Liver (tissue), 9 donors: ENCODE measurements around the gene CYB5D1. TPM values are rescaled to one million over a fixed set of nuclear protein-coding genes. Genes with fewer than 3 reads are reported as not detected.

Experiments
- DNase-seq: peaks from one replicate; pipeline ENCODE4 v3.0.0-alpha.2; 2017; ENCODE audit warnings: low spot score
- H3K27ac ChIP-seq, 2 donors: one replicate each; pipeline ENCODE4 v1.7.0; 2013; ENCODE audit warnings: inconsistent platforms in 2 of 2, low read length in 2 of 2, control low read depth in 1 of 2, low read depth in 1 of 2, mild to moderate bottlenecking in 1 of 2
- H3K27me3 ChIP-seq, 4 donors: one replicate each; pipeline versions ENCODE4 v1.6.1 to v1.7.0; 2013; ENCODE audit warnings: low read length in 3 of 4, inconsistent platforms in 1 of 4, mild to moderate bottlenecking in 1 of 4, moderate library complexity in 1 of 4; ENCODE audit not compliant: control insufficient read depth in 4 of 4, insufficient read depth in 4 of 4
- H3K36me3 ChIP-seq, 4 donors: one replicate each; pipeline versions ENCODE4 v1.6.1 to v1.7.0; 2013; ENCODE audit warnings: low read length in 3 of 4, mild to moderate bottlenecking in 3 of 4, low read depth in 1 of 4, moderate library complexity in 1 of 4; ENCODE audit not compliant: control insufficient read depth in 4 of 4, insufficient read depth in 3 of 4
- H3K4me1 ChIP-seq, 4 donors: one replicate each; pipeline versions ENCODE4 v1.6.1 to v1.7.0; 2013; ENCODE audit warnings: low read length in 3 of 4, mild to moderate bottlenecking in 3 of 4, moderate library complexity in 1 of 4; ENCODE audit not compliant: control insufficient read depth in 4 of 4, insufficient read depth in 4 of 4
- H3K4me3 ChIP-seq, 3 donors: one replicate each; pipeline versions ENCODE4 v1.6.1 to v1.7.0; 2013; ENCODE audit warnings: low read length in 3 of 3, control low read depth in 1 of 3, low read depth in 1 of 3, mild to moderate bottlenecking in 1 of 3
- H3K9ac ChIP-seq, 2 donors: one replicate each; pipeline ENCODE4 v1.7.0; 2013; ENCODE audit warnings: low read length in 2 of 2, mild to moderate bottlenecking in 2 of 2, moderate library complexity in 2 of 2, control low read depth in 1 of 2, low read depth in 1 of 2
- H3K9me3 ChIP-seq, 4 donors: one replicate each; pipeline versions ENCODE4 v1.6.1 to v1.7.0; 2013; ENCODE audit warnings: low read length in 3 of 4; ENCODE audit not compliant: control insufficient read depth in 4 of 4
- EGR1 ChIP-seq, 2 donors: IDR thresholded peaks; 2 replicates each; pipeline ENCODE4 v1.6.1; 2016 to 2018; ENCODE audit warnings: antibody characterized with exemption in 2 of 2, low read depth in 2 of 2
- FOXA1 ChIP-seq: IDR thresholded peaks from 2 replicates; pipeline ENCODE4 v1.6.1; 2016; ENCODE audit warnings: antibody characterized with exemption
- FOXA2 ChIP-seq: IDR thresholded peaks from 2 replicates; pipeline ENCODE4 v1.6.1; 2016; ENCODE audit warnings: antibody characterized with exemption
- GABPA ChIP-seq, 2 donors: IDR thresholded peaks in 1 of 2; conservative IDR thresholded peaks in 1 of 2; 2 replicates each; pipeline ENCODE4 v1.6.1; 2016; ENCODE audit warnings: antibody characterized with exemption in 2 of 2, mild to moderate bottlenecking in 1 of 2, moderate library complexity in 1 of 2
- HNF4A ChIP-seq, 2 donors: conservative IDR thresholded peaks; 2 replicates each; pipeline ENCODE4 v1.6.1; 2016; ENCODE audit warnings: antibody characterized with exemption in 2 of 2, mild to moderate bottlenecking in 2 of 2
- HNF4G ChIP-seq: IDR thresholded peaks from 2 replicates; pipeline ENCODE4 v1.6.1; 2016; ENCODE audit warnings: antibody characterized with exemption
- JUND ChIP-seq, 2 donors: IDR thresholded peaks; 2 replicates each; pipeline ENCODE4 v1.6.1; 2016; ENCODE audit warnings: antibody characterized with exemption in 2 of 2
- NR2F2 ChIP-seq: IDR thresholded peaks from 2 replicates; pipeline ENCODE4 v1.6.1; 2016; ENCODE audit warnings: antibody characterized with exemption
- RAD21 ChIP-seq, 2 donors: IDR thresholded peaks; 2 replicates each; pipeline ENCODE4 v1.6.1; 2016; ENCODE audit warnings: antibody characterized with exemption in 2 of 2, mild to moderate bottlenecking in 2 of 2
- RXRA ChIP-seq, 2 donors: IDR thresholded peaks; 2 replicates each; pipeline ENCODE4 v1.6.1; 2017 to 2018; ENCODE audit warnings: antibody characterized with exemption in 2 of 2, mild to moderate bottlenecking in 1 of 2
- SP1 ChIP-seq: IDR thresholded peaks from 2 replicates; pipeline ENCODE4 v1.6.1; 2018; ENCODE audit warnings: antibody characterized with exemption, mild to moderate bottlenecking
- TAF1 ChIP-seq: conservative IDR thresholded peaks from 2 replicates; pipeline ENCODE4 v1.6.1; 2016; ENCODE audit warnings: antibody characterized with exemption, mild to moderate bottlenecking
- YY1 ChIP-seq: IDR thresholded peaks from 2 replicates; pipeline ENCODE4 v1.6.1; 2016; ENCODE audit warnings: antibody characterized with exemption, mild to moderate bottlenecking
- WGBS: extraction: QIAGEN DNeasy Blood & Tissue Kit; methylation state at CpG from one replicate; pipeline ENCODE4 v1.1.7; 2013; 5-methylcytosine and 5-hydroxymethylcytosine counted together
- polyA plus RNA-seq, 2 donors: library from polyadenylated mRNA; stranded (reverse) in 1 of 2; unstranded in 1 of 2; fragments of 200-250 nt in 1 of 2; fragments of >200 nt in 1 of 2; fragmentation: Nextera tagmentation in 1 of 2; extraction: Ambion mirVana in 1 of 2; gene quantifications; one replicate each; pipeline versions ENCODE4 v1.2.1 to v1.2.3, GENCODE V29; 2013 to 2015
- total RNA-seq, 2 donors: library from RNA; depleted of rRNA; stranded (reverse); fragments of >200 nt; gene quantifications; one replicate each; pipeline ENCODE4 v1.2.3, GENCODE V29; 2014
- TF ChIP-seq, protein P1 (sequence below): IDR thresholded peaks from 2 replicates; pipeline ENCODE4 v1.6.1; 2016; ENCODE audit warnings: antibody characterized with exemption
- TF ChIP-seq, protein P2 (sequence below): fragments of 150-350 bp; IDR thresholded peaks from 2 replicates; pipeline ENCODE4 v1.5.1; 2017; ENCODE audit warnings: improper control_type of control experiment, low read depth, low read length; ENCODE audit not compliant: missing input control
- TF ChIP-seq, protein P3 (sequence below): IDR thresholded peaks from 2 replicates; pipeline ENCODE4 v1.6.1; 2016; ENCODE audit warnings: antibody characterized with exemption, mild to moderate bottlenecking
- TF ChIP-seq, protein P4 (sequence below): IDR thresholded peaks from 2 replicates; pipeline ENCODE4 v1.6.1; 2016; ENCODE audit warnings: antibody characterized with exemption
- TF ChIP-seq, protein P5 (sequence below): IDR thresholded peaks from 2 replicates; pipeline ENCODE4 v1.6.1; 2016; ENCODE audit warnings: antibody characterized with exemption
- donor health status: healthy.
- donor health status: healthy.
- donor health status: healthy.
- donor health status: healthy.
- donor health status: healthy.

The CYB5D1 gene
- total and polyA plus RNA-seq, 4 donors = 2.5 to 12.0 (median 6.6) TPM

DNA sequence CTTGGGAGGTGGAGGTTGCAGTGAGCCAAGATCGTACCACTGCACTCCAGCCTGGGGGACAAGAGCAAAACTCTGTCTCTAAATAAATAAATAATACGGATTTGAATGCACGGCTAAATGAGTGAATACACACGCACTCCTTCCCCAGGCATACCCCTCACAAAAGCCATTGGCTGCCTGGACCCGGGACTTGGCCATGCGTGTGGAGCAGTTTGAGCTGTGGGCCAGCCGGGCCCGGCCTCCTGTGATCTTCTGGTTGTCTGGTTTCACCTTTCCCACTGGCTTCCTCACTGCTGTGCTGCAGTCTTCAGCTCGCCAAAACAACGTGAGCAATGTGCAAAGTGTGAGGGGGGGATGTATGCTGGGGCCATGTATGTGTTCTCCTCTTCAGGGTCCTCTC, 25.4 kb upstream of the CYB5D1 start:
- H3K27ac ChIP-seq = no peak overlapping the region
- no peak overlapping the region for H3K4me3 ChIP-seq
- TF ChIP-seq RAD21 (IDR thresholded peaks at IDR 0.05) = no peak
- no peak for TF ChIP-seq FOXA2
- TF ChIP-seq, protein P1, sequence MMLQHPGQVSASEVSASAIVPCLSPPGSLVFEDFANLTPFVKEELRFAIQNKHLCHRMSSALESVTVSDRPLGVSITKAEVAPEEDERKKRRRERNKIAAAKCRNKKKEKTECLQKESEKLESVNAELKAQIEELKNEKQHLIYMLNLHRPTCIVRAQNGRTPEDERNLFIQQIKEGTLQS = no peak
- TF ChIP-seq, protein P2, sequence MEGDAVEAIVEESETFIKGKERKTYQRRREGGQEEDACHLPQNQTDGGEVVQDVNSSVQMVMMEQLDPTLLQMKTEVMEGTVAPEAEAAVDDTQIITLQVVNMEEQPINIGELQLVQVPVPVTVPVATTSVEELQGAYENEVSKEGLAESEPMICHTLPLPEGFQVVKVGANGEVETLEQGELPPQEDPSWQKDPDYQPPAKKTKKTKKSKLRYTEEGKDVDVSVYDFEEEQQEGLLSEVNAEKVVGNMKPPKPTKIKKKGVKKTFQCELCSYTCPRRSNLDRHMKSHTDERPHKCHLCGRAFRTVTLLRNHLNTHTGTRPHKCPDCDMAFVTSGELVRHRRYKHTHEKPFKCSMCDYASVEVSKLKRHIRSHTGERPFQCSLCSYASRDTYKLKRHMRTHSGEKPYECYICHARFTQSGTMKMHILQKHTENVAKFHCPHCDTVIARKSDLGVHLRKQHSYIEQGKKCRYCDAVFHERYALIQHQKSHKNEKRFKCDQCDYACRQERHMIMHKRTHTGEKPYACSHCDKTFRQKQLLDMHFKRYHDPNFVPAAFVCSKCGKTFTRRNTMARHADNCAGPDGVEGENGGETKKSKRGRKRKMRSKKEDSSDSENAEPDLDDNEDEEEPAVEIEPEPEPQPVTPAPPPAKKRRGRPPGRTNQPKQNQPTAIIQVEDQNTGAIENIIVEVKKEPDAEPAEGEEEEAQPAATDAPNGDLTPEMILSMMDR = no peak
- no peak for TF ChIP-seq RXRA (IDR thresholded peaks at IDR 0.05)
- no peak for TF ChIP-seq EGR1 (IDR thresholded peaks at IDR 0.05; ENCODE audit: low read depth in 2 of 2)
- TF ChIP-seq GABPA (IDR thresholded peaks at IDR 0.05 in 1 of 2, conservative IDR thresholded peaks at IDR 0.05 in 1 of 2) = no peak
- no peak for TF ChIP-seq TAF1
- no peak for TF ChIP-seq HNF4G
- TF ChIP-seq HNF4A (conservative IDR thresholded peaks at IDR 0.05) = no peak
- TF ChIP-seq FOXA1 = no peak
- TF ChIP-seq, protein P3, sequence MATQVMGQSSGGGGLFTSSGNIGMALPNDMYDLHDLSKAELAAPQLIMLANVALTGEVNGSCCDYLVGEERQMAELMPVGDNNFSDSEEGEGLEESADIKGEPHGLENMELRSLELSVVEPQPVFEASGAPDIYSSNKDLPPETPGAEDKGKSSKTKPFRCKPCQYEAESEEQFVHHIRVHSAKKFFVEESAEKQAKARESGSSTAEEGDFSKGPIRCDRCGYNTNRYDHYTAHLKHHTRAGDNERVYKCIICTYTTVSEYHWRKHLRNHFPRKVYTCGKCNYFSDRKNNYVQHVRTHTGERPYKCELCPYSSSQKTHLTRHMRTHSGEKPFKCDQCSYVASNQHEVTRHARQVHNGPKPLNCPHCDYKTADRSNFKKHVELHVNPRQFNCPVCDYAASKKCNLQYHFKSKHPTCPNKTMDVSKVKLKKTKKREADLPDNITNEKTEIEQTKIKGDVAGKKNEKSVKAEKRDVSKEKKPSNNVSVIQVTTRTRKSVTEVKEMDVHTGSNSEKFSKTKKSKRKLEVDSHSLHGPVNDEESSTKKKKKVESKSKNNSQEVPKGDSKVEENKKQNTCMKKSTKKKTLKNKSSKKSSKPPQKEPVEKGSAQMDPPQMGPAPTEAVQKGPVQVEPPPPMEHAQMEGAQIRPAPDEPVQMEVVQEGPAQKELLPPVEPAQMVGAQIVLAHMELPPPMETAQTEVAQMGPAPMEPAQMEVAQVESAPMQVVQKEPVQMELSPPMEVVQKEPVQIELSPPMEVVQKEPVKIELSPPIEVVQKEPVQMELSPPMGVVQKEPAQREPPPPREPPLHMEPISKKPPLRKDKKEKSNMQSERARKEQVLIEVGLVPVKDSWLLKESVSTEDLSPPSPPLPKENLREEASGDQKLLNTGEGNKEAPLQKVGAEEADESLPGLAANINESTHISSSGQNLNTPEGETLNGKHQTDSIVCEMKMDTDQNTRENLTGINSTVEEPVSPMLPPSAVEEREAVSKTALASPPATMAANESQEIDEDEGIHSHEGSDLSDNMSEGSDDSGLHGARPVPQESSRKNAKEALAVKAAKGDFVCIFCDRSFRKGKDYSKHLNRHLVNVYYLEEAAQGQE = no peak
- TF ChIP-seq SP1 = no peak
- TF ChIP-seq NR2F2 = no peak
- no peak for TF ChIP-seq YY1
- no peak for TF ChIP-seq JUND (IDR thresholded peaks at IDR 0.05)
- TF ChIP-seq, protein P4, sequence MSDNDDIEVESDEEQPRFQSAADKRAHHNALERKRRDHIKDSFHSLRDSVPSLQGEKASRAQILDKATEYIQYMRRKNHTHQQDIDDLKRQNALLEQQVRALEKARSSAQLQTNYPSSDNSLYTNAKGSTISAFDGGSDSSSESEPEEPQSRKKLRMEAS = no peak
- TF ChIP-seq, protein P5, sequence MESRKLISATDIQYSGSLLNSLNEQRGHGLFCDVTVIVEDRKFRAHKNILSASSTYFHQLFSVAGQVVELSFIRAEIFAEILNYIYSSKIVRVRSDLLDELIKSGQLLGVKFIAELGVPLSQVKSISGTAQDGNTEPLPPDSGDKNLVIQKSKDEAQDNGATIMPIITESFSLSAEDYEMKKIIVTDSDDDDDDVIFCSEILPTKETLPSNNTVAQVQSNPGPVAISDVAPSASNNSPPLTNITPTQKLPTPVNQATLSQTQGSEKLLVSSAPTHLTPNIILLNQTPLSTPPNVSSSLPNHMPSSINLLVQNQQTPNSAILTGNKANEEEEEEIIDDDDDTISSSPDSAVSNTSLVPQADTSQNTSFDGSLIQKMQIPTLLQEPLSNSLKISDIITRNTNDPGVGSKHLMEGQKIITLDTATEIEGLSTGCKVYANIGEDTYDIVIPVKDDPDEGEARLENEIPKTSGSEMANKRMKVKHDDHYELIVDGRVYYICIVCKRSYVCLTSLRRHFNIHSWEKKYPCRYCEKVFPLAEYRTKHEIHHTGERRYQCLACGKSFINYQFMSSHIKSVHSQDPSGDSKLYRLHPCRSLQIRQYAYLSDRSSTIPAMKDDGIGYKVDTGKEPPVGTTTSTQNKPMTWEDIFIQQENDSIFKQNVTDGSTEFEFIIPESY = no peak
- H3K27me3 ChIP-seq = no peaks in the 10 kb centered on the region
- H3K9me3 ChIP-seq = no peaks in the 10 kb centered on the region
- DNase-seq = no peak
- 92% methylated on average over 10 of the region's 10 CpGs for WGBS
- H3K4me1 ChIP-seq = peaks cover 7 to 33% (median 21%) of the 10 kb centered on the region in 4 donors
- no peaks in the 10 kb centered on the region for H3K36me3 ChIP-seq
- H3K9ac ChIP-seq = no peak overlapping the region
